Ovary (tissue), 3 donors: ENCODE measurements around the gene ADCY5.

Experiments used
- EP300 ChIP-seq: sonication (generic); formaldehyde crosslinking; IDR thresholded peaks from one replicate; pipeline ENCODE4 v1.6.1; 2017; ENCODE audit warnings: antibody characterized with exemption
- POLR2A ChIP-seq: fragments of 450-650 bp; IDR thresholded peaks from one replicate; pipeline ENCODE4 v1.6.1; 2017; ENCODE audit warnings: antibody characterized with exemption, mild to moderate bottlenecking, moderate library complexity
- TF ChIP-seq, protein P1 (sequence below), 3 donors: fragments of 450-650 bp in 2 of 3; fragments of 200-600 bp in 1 of 3; IDR thresholded peaks; one replicate each; pipeline versions ENCODE4 v1.5.1 to v1.8.0; 2016 to 2022; ENCODE audit warnings: antibody characterized with exemption in 3 of 3, mild to moderate bottlenecking in 1 of 3
- donor health status: DM: no; HTN: no; CAD: no.

DNA sequence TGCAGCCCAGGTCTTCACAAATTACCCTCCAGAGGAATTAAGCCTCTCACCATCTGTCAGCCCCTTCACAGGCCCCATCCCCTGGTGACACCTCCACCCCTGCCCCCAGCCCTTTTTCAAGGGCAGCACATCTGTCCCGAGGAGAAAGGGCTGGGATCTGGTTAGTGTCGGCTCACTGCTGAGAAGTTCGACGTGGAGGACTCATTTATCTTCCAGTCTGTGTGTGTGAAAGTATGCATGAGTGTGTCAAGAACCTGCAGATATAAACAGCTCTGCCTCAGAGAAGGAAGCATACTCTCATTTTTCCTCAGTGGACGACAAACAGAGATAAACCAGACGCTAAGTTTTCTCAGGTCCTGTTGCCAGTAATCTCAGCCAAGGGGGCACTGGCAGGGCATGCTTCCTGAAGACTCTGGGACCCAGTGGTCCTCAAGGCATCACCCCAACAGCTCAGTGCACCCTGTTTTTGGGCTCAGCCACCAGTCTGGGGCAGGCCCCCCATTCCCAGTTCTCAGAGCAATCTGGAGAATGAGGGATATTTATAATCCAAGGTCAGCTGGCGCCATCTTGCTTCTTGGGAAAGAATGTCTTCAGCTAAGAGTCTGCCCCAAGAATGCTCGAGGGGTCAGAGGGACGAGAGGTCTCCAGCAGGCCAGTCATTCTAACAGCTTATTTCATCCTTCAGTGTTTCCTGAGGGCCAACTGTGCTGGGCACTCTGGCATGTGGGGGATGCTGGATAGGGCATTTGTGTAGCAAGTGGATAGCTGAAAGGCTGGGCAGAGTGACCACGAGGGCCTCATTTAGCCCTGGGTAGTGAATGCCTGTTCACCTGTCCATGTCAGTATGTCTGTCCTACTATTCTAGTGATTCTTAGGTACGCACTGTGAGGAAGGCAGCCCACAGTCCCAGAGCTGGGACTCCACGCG, 73.6 kb downstream of the ADCY5 start:
- TF ChIP-seq, protein P1, sequence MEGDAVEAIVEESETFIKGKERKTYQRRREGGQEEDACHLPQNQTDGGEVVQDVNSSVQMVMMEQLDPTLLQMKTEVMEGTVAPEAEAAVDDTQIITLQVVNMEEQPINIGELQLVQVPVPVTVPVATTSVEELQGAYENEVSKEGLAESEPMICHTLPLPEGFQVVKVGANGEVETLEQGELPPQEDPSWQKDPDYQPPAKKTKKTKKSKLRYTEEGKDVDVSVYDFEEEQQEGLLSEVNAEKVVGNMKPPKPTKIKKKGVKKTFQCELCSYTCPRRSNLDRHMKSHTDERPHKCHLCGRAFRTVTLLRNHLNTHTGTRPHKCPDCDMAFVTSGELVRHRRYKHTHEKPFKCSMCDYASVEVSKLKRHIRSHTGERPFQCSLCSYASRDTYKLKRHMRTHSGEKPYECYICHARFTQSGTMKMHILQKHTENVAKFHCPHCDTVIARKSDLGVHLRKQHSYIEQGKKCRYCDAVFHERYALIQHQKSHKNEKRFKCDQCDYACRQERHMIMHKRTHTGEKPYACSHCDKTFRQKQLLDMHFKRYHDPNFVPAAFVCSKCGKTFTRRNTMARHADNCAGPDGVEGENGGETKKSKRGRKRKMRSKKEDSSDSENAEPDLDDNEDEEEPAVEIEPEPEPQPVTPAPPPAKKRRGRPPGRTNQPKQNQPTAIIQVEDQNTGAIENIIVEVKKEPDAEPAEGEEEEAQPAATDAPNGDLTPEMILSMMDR (IDR thresholded peaks at IDR 0.05) = no peak
- TF ChIP-seq POLR2A (no peak), EP300 (no peak)
